ENCODE data around the gene ANXA2R. TPM values are rescaled to one million over a fixed set of nuclear protein-coding genes. Genes with fewer than 3 reads are reported as not detected.

ANXA2R gene
- total RNA-seq, 1 experiment from 2014 or later: 3.1 TPM

- H3K9me3 Mint-ChIP-seq (ENCODE audit: unreplicated experiment): no peaks in the 10 kb centered on the region
- Histone ChIP-seq H3K4me3 (ENCODE audit: low read depth, low read length) (no peak overlapping the region), H3K27me3 (replicated peaks; ENCODE audit: control insufficient read depth, insufficient read depth, low read length) (no peaks in the 10 kb centered on the region), H3K4me1 (no peaks in the 10 kb centered on the region), H3K9me3 (no peaks in the 10 kb centered on the region), H3K36me3 (ENCODE audit: control insufficient read depth, insufficient read depth, low read length) (no peaks in the 10 kb centered on the region)
- POLR2A ChIA-PET: interaction anchor here (0.9 kb wide), 1 partner anchor 26 kb away, joined by 4 read pairs; no protein-coding TSS in a partner anchor
- no TSS peak for BruUV-seq (replicated peaks)
- TF ChIP-seq CTCF (IDR thresholded peaks at IDR 0.05; ENCODE audit: insufficient read depth in 1 of 2, low read depth in 1 of 2, low read length in 1 of 2, severe bottlenecking in 1 of 2, unreplicated experiment in 1 of 2): no peak
- CTCF ChIA-PET: no interaction called here
- H3K27me3 Mint-ChIP-seq (ENCODE audit: insufficient read depth, unreplicated experiment): no peaks in the 10 kb centered on the region
- no peaks in the 10 kb centered on the region for H3K4me1 Mint-ChIP-seq (ENCODE audit: low read depth, unreplicated experiment)
- H3K4me3 Mint-ChIP-seq (ENCODE audit: unreplicated experiment): no peak overlapping the region
- no peak overlapping the region for H3K27ac Mint-ChIP-seq (ENCODE audit: unreplicated experiment)
- H3K36me3 Mint-ChIP-seq (ENCODE audit: insufficient read depth, unreplicated experiment): peaks cover 10% of the 10 kb centered on the region
- intact Hi-C loops (cut with micrococcal nuclease; ENCODE audit: unreplicated experiment): no loop called here
- DNase-seq: no peak
Measured at GRCh38 chr5:43046474-43046873, 6.4 kb upstream of the ANXA2R start.

GRCh38 chr5:43045236-43045635, 5.1 kb upstream of the ANXA2R start:
- Histone ChIP-seq H3K36me3 (ENCODE audit: control insufficient read depth, insufficient read depth, low read length) (no peaks in the 10 kb centered on the region), H3K27me3 (replicated peaks; ENCODE audit: control insufficient read depth, insufficient read depth, low read length) (no peaks in the 10 kb centered on the region), H3K4me1 (no peaks in the 10 kb centered on the region), H3K9me3 (no peaks in the 10 kb centered on the region), H3K4me3 (ENCODE audit: low read depth, low read length) (no peak overlapping the region)
- Mint-ChIP-seq H3K4me3 (ENCODE audit: unreplicated experiment) (no peak overlapping the region), H3K27me3 (ENCODE audit: insufficient read depth, unreplicated experiment) (no peaks in the 10 kb centered on the region), H3K4me1 (ENCODE audit: low read depth, unreplicated experiment) (no peaks in the 10 kb centered on the region), H3K36me3 (ENCODE audit: insufficient read depth, unreplicated experiment) (peaks cover 10% of the 10 kb centered on the region), H3K27ac (ENCODE audit: unreplicated experiment) (no peak overlapping the region), H3K9me3 (ENCODE audit: unreplicated experiment) (no peaks in the 10 kb centered on the region)
- intact Hi-C loops (cut with micrococcal nuclease; ENCODE audit: unreplicated experiment): no loop called here
- POLR2A ChIA-PET: no interaction called here
- BruUV-seq (replicated peaks): no TSS peak
- TF ChIP-seq CTCF (IDR thresholded peaks at IDR 0.05; ENCODE audit: insufficient read depth in 1 of 2, low read depth in 1 of 2, low read length in 1 of 2, severe bottlenecking in 1 of 2, unreplicated experiment in 1 of 2): no peak
- CTCF ChIA-PET: interaction anchor here (0.8 kb wide), 1 partner anchor 60 kb away, joined by 3 read pairs; no protein-coding TSS in a partner anchor
- DNase-seq: no peak

GRCh38 chr5:43044181-43044914, 4.2 kb upstream of the ANXA2R start:
- no peak overlapping the region for H3K27ac Mint-ChIP-seq (ENCODE audit: unreplicated experiment)
- no peaks in the 10 kb centered on the region for H3K4me1 ChIP-seq
- TF ChIP-seq CTCF (IDR thresholded peaks at IDR 0.05; ENCODE audit: insufficient read depth in 1 of 2, low read depth in 1 of 2, low read length in 1 of 2, severe bottlenecking in 1 of 2, unreplicated experiment in 1 of 2): no peak
- no peaks in the 10 kb centered on the region for H3K9me3 ChIP-seq
- POLR2A ChIA-PET: no interaction called here
- no peaks in the 10 kb centered on the region for H3K9me3 Mint-ChIP-seq (ENCODE audit: unreplicated experiment)
- H3K27me3 Mint-ChIP-seq (ENCODE audit: insufficient read depth, unreplicated experiment): no peaks in the 10 kb centered on the region
- BruUV-seq (replicated peaks): no TSS peak
- no peaks in the 10 kb centered on the region for H3K27me3 ChIP-seq (replicated peaks; ENCODE audit: control insufficient read depth, insufficient read depth, low read length)
- DNase-seq: no peak
- H3K36me3 Mint-ChIP-seq (ENCODE audit: insufficient read depth, unreplicated experiment): peaks cover 10% of the 10 kb centered on the region
- H3K36me3 ChIP-seq (ENCODE audit: control insufficient read depth, insufficient read depth, low read length): no peaks in the 10 kb centered on the region
- H3K4me1 Mint-ChIP-seq (ENCODE audit: low read depth, unreplicated experiment): no peaks in the 10 kb centered on the region
- no peak overlapping the region for H3K4me3 Mint-ChIP-seq (ENCODE audit: unreplicated experiment)
- CTCF ChIA-PET: no interaction called here
- H3K4me3 ChIP-seq (ENCODE audit: low read depth, low read length): no peak overlapping the region
- intact Hi-C loops (cut with micrococcal nuclease; ENCODE audit: unreplicated experiment): no loop called here
